Skeletal muscle tissue (tissue), 4 donors: ENCODE measurements around the gene BCLAF3. TPM values are rescaled to one million over a fixed set of nuclear protein-coding genes. Genes with fewer than 3 reads are reported as not detected.

Experiments
- H3K27ac ChIP-seq: one replicate; pipeline ENCODE4 v1.7.0; 2013; ENCODE audit warnings: mild to moderate bottlenecking, low read depth, low read length, inconsistent platforms
- H3K27me3 ChIP-seq, 3 donors: one replicate each; pipeline ENCODE4 v1.7.0; 2013; ENCODE audit warnings: low read length in 3 of 3; ENCODE audit not compliant: control insufficient read depth in 3 of 3, insufficient read depth in 3 of 3
- H3K36me3 ChIP-seq, 3 donors: one replicate each; pipeline ENCODE4 v1.7.0; 2013; ENCODE audit warnings: low read length in 3 of 3; ENCODE audit not compliant: control insufficient read depth in 3 of 3, insufficient read depth in 3 of 3
- H3K4me1 ChIP-seq, 3 donors: one replicate each; pipeline ENCODE4 v1.7.0; 2013; ENCODE audit warnings: low read length in 3 of 3, mild to moderate bottlenecking in 3 of 3; ENCODE audit not compliant: control insufficient read depth in 3 of 3, insufficient read depth in 3 of 3
- H3K4me3 ChIP-seq, 3 donors: one replicate each; pipeline ENCODE4 v1.7.0; 2013; ENCODE audit warnings: low read length in 3 of 3
- H3K9ac ChIP-seq, 3 donors: one replicate each; pipeline ENCODE4 v1.7.0; 2013; ENCODE audit warnings: low read length in 3 of 3, mild to moderate bottlenecking in 3 of 3, moderate library complexity in 2 of 3, low read depth in 1 of 3
- H3K9me3 ChIP-seq, 3 donors: one replicate each; pipeline ENCODE4 v1.7.0; 2013; ENCODE audit warnings: low read length in 3 of 3; ENCODE audit not compliant: control insufficient read depth in 3 of 3
- total RNA-seq: library from RNA; depleted of rRNA; stranded (reverse); fragments of >200 nt; gene quantifications from one replicate; pipeline ENCODE4 v1.2.3, GENCODE V29; 2014
- donor health status: Osteomylitis.

Gene BCLAF3
- total RNA-seq, 1 donor from 2014 or later: 8.9 TPM

DNA sequence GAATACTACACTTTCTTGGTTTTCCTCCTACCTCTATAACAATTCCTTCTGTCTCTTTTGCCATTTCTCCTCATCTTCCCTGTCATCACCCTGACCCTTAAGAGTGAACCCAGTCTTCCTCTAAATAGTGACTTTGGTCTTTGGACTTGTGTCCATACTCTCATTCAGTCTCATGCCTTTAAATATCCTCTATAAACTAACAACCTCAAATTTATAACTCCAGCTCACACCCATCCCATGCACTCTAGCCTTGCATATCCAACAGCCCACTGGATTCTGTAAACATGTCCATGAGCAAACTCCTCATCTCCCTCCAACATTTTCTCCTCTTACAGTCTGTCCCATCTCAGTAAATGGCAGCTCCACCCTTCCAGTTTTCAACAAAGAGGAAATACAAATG, 15.0 kb downstream of the BCLAF3 start:
- Histone ChIP-seq H3K9me3 (no peaks in the 10 kb centered on the region), H3K27ac (no peak overlapping the region), H3K4me1 (no peaks in the 10 kb centered on the region), H3K36me3 (no peaks in the 10 kb centered on the region), H3K4me3 (no peak overlapping the region), H3K27me3 (no peaks in the 10 kb centered on the region), H3K9ac (no peak overlapping the region)

DNA sequence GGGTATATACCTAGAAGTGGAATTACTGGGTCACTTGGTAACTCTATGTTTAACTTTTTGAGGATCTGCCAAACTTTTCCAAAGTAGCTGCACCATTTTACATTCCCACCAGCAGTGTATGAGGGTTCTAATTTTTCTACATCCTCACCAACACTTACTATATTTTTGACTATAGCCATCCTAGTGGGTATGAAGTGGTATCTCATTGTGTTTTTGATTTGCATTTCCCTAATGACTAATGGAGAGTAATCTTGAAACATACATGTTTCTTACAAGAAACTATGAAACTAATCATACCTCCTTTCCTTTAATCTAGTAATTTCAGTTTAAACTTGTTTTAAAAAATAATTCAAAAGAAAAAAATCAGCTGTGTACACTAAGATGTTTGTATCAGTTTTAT, 17.9 kb downstream of the BCLAF3 start:
- no peak overlapping the region for H3K27ac ChIP-seq
- H3K9me3 ChIP-seq: no peaks in the 10 kb centered on the region
- no peaks in the 10 kb centered on the region for H3K4me1 ChIP-seq
- no peak overlapping the region for H3K4me3 ChIP-seq
- no peak overlapping the region for H3K9ac ChIP-seq
- H3K27me3 ChIP-seq: no peaks in the 10 kb centered on the region
- H3K36me3 ChIP-seq: no peaks in the 10 kb centered on the region

DNA sequence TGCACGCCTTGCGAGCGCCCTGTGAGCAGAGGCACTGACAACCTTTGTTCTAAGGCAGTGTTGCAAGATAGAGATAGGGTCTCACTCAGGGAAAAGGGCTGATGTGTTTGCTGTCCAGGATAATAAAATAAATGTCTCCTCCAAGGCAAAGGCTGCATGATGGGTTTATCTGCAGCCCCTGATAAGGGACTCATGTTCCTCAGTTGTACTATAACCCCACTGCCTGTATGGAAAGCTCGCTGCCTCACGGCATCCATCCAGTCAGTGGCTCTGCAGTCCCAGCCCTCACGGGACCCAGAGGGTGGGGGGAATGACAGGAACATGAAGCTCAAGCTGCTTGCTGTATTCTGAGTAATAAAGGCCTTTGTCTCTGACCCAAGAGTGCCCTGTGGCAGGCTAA, 22.6 kb downstream of the BCLAF3 start:
- Histone ChIP-seq H3K4me1 (peaks cover 0 to 2% (median 0%) of the 10 kb centered on the region in 3 donors), H3K36me3 (peaks cover 0 to 8% (median 4%) of the 10 kb centered on the region in 3 donors), H3K27ac (no peak overlapping the region), H3K9me3 (no peaks in the 10 kb centered on the region), H3K4me3 (no peak overlapping the region), H3K9ac (no peak overlapping the region), H3K27me3 (no peaks in the 10 kb centered on the region)

DNA sequence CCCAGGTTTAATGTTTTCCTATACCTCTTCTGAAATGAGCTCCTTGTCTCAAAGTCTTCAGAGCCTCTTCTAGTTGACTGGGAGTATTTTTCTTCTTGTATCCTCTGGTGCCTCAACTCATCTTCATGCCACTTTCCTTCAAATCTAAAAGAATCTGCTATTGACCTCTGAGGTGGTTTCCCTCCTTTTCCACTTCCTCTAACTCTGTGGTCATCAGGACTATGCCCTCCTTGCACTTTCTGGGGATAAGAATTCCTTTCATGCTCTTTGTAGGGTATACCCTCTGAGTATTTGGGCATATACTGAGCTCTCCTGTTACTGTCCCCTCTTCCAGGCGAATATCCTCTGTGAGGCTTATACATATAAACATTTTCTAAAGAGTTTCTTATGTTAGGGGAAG, 24.8 kb downstream of the BCLAF3 start:
- no peaks in the 10 kb centered on the region for H3K27me3 ChIP-seq
- H3K4me1 ChIP-seq: peaks cover 0 to 2% (median 0%) of the 10 kb centered on the region in 3 donors
- H3K4me3 ChIP-seq: no peak overlapping the region
- no peak overlapping the region for H3K9ac ChIP-seq
- H3K27ac ChIP-seq: no peak overlapping the region
- H3K9me3 ChIP-seq: no peaks in the 10 kb centered on the region
- H3K36me3 ChIP-seq: peaks cover 0 to 8% (median 4%) of the 10 kb centered on the region in 3 donors

DNA sequence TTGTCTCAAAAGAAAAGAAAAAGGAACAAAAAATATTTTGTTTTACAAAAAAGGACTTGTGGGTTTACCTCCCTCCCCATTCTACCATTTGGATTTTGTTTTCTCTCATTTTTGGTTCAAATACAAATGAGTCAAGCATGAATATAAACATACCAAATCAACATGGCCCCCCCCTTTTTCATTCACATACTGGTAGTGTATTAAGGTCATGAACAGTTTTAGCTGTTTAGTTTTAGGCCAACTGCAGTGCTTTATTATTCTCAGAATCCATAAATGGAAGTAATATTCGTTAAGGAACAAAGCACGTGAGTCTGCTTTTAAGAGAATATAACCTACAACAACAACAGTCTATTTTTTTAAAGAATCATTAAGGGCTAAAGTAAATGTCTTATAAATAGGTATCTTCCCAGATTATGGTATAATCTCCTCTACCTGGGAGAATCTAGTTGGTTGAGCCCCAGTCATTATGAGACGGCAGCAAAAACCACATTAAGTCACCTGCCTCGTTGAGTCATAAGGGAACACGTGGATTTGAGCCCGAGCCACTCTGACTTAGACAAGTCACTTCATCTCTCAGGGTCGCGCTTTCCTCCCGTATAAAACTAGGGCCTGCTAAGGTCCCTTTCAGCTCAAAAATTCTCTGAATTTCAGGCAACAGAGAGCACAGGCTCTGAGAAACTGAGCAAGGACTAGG, 26.7 kb downstream of the BCLAF3 start:
- Histone ChIP-seq H3K4me3 (no peak overlapping the region), H3K9ac (no peak overlapping the region), H3K9me3 (no peaks in the 10 kb centered on the region), H3K36me3 (peaks cover 0 to 8% (median 4%) of the 10 kb centered on the region in 3 donors), H3K4me1 (peaks cover 0 to 2% (median 0%) of the 10 kb centered on the region in 3 donors), H3K27ac (no peak overlapping the region), H3K27me3 (no peaks in the 10 kb centered on the region)

DNA sequence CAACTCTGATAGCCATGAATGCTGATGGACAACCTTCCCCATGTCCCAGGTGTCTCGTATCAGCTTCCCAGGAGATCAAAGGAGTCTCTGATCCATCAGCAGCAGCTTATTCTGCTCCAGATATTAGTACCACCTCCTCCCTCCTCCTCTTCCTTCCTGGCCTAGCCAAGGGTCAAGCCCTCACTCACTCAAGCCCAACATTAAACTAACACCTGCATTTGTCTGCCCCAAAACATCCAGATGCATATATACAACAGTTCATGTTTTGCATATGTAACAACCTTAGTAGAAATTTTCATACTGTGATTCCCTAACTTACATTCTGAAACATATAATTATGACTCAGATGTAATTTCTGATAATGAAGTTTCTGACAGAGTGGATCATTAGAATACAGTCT, 29.9 kb downstream of the BCLAF3 start:
- Histone ChIP-seq H3K27me3 (no peaks in the 10 kb centered on the region), H3K4me3 (no peak overlapping the region), H3K9ac (no peak overlapping the region), H3K27ac (no peak overlapping the region), H3K4me1 (peaks cover 0 to 9% (median 6%) of the 10 kb centered on the region in 3 donors), H3K36me3 (peaks cover 0 to 5% (median 2%) of the 10 kb centered on the region in 3 donors), H3K9me3 (no peaks in the 10 kb centered on the region)

DNA sequence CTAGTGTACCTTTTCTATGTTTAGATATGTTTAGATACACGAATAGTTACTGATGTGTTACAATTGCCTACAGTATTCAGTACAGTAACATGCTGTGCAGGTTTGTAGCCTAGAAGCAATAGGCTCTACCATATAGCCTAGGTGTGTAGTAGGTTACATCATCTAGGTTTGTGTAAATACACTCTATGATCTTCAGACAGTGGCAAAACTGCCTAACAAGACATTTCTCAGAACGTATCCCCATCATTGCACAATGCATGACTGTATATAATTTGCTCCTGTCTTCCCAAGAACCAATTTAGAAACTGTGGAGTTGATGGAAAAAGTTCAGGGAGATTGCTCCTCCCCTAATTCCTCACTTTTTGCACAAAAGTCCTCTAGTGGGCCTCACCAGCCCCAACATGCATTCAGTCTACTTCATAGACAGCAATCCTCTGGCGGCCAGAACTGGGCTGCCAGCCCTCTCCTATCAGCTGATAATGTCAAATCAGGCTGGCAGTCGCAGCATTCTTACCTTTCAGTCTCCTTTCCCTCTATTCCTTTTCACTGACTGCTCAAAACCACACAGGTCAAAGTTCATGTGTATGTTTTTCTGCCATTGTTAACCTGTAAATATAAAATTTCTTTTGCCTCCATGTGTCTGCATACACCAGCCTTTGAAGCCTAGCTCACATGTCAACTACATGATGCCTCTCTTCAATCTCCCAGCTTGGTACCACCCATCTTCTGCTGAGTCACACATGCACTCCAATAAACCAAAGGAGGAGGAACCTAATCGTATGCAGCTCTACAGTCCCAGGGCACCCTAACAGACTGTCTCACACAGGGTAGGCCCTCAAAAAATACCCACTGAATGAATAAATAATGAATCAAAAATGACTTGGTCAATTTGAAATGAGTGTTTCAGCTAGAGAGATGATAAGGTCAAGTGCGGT, 32.0 kb downstream of the BCLAF3 start:
- Histone ChIP-seq H3K27ac (no peak overlapping the region), H3K36me3 (peaks cover 0 to 2% (median 0%) of the 10 kb centered on the region in 3 donors), H3K9ac (no peak overlapping the region), H3K27me3 (no peaks in the 10 kb centered on the region), H3K9me3 (no peaks in the 10 kb centered on the region), H3K4me1 (peaks cover 0 to 9% (median 6%) of the 10 kb centered on the region in 3 donors), H3K4me3 (no peak overlapping the region)

DNA sequence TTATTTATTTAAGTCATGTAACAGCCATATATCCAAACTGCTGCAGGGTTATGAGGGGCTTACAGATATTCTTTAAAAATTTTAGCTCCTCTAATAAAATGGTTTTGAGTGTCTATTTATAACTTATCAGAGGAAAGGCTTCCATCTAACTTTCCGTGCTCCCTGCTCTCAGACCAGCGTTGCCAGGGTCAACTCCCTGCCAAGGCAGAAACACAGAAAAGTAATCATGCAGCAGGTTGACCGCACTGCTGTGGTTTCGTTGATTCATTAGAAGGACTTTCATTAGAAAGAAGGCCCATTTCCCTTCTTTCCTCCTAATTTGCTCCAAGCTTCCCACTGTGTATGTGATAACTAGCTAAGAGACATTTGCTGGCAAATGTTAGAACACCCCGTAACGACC, 33.9 kb downstream of the BCLAF3 start:
- peak overlapping the region in 1 of 3 donors; percentile 25 for H3K9ac ChIP-seq
- no peaks in the 10 kb centered on the region for H3K9me3 ChIP-seq
- H3K4me3 ChIP-seq: no peak overlapping the region
- H3K36me3 ChIP-seq: peaks cover 0 to 6% (median 0%) of the 10 kb centered on the region in 3 donors
- H3K27ac ChIP-seq: no peak overlapping the region
- H3K27me3 ChIP-seq: peaks cover 0 to 3% (median 0%) of the 10 kb centered on the region in 3 donors
- H3K4me1 ChIP-seq: peaks cover 0 to 9% (median 6%) of the 10 kb centered on the region in 3 donors

DNA sequence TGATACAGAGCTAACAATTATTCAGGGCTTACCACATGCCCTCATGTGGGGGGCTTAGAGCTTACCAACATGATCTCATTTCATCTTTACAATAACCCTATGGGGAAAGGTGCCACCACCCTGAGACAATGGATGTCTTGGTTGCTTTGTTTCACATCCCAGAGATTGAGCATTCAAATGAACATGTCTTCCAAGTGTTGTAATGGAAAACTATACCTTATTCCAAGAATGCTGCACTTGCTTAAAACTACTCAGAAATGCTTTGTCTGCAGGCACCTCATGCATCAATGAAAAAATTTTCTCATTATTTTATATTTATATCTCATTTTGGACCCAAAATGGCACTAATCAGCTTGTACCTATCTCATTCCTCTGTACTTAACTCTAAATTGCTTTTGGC, 34.6 kb downstream of the BCLAF3 start:
- Histone ChIP-seq H3K4me3 (no peak overlapping the region), H3K9me3 (no peaks in the 10 kb centered on the region), H3K27ac (no peak overlapping the region), H3K4me1 (peaks cover 0 to 9% (median 6%) of the 10 kb centered on the region in 3 donors), H3K9ac (no peak overlapping the region), H3K36me3 (peaks cover 0 to 6% (median 0%) of the 10 kb centered on the region in 3 donors), H3K27me3 (peaks cover 0 to 3% (median 0%) of the 10 kb centered on the region in 3 donors)

DNA sequence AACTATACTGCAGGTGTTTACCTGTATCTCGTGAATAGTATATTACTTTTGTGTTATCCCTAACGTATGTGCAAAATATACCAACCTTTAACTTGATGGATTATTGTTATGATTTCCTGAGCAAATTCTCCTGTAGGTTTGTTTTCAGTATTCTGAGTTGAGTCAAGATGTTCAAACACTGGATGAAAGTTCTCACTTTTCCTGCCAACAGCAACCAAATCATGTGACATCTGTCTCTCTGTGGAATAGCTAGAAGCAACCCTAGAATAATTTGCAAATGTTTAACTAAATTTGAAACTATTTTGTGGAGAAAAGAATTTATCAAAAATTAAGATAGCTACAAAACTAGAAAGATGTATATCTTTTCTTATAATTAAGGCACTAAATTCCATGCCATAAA, 35.6 kb downstream of the BCLAF3 start:
- peaks cover 0 to 9% (median 6%) of the 10 kb centered on the region in 3 donors for H3K4me1 ChIP-seq
- H3K9ac ChIP-seq: no peak overlapping the region
- no peak overlapping the region for H3K27ac ChIP-seq
- peaks cover 0 to 6% (median 2%) of the 10 kb centered on the region in 3 donors for H3K36me3 ChIP-seq
- no peaks in the 10 kb centered on the region for H3K9me3 ChIP-seq
- no peak overlapping the region for H3K4me3 ChIP-seq
- peaks cover 0 to 3% (median 0%) of the 10 kb centered on the region in 3 donors for H3K27me3 ChIP-seq
